H1 (cell line): ENCODE data around the gene SOX8. TPM values are rescaled to one million over a fixed set of nuclear protein-coding genes. Genes with fewer than 3 reads are reported as not detected.

Source experiments
- CTCF ChIA-PET: fragments of 300-600 bp; sonication (Branson Sonifier 250); formaldehyde crosslinking; loops from one replicate; lab custom pipeline; 2021; ENCODE audit not compliant: partially characterized antibody; lab: Charles Lee
- POLR2A ChIA-PET: fragments of 300-600 bp; sonication (Branson Sonifier 250); formaldehyde crosslinking; loops from one replicate; lab custom pipeline; 2021; ENCODE audit warnings: inconsistent platforms; ENCODE audit not compliant: partially characterized antibody; lab: Charles Lee
- DNase-seq, 2 experiments: peaks; one replicate each; pipeline versions ENCODE4 v3.0.0 to v3.0.0-alpha.2; 2010 to 2022; ENCODE audit warnings: low spot score in 2 of 2, low read depth in 1 of 2, mixed read lengths in 1 of 2
- FAIRE-seq: peaks from 2 replicates; lab custom pipeline; 2011; peaks lifted over from hg19 to GRCh38; lab: Jason Lieb, UNC
- H2AFZ ChIP-seq: 2 replicates; pipeline ENCODE4 v1.8.1; 2012; ENCODE audit warnings: low read length, inconsistent platforms
- H2AK5ac ChIP-seq: 2 replicates; pipeline ENCODE4 v1.6.1; 2013; ENCODE audit warnings: low read depth, low read length
- H2BK120ac ChIP-seq: replicated peaks from 2 replicates; pipeline ENCODE3; 2013; ENCODE audit warnings: low read depth, low read length, inconsistent platforms
- H2BK12ac ChIP-seq: 2 replicates; pipeline ENCODE4 v1.6.1; 2013; ENCODE audit warnings: low read depth, low read length
- H2BK15ac ChIP-seq: 2 replicates; pipeline ENCODE4 v1.6.1; 2013; ENCODE audit warnings: low read length
- H2BK20ac ChIP-seq: 2 replicates; pipeline ENCODE4 v1.6.1; 2013; ENCODE audit warnings: low read length
- H2BK5ac ChIP-seq: 2 replicates; pipeline ENCODE4 v1.6.1; 2013; ENCODE audit warnings: low read depth, low read length
- H3K14ac ChIP-seq: 2 replicates; pipeline ENCODE4 v1.6.1; 2013; ENCODE audit warnings: inconsistent platforms; ENCODE audit not compliant: insufficient read length
- H3K18ac ChIP-seq: 2 replicates; pipeline ENCODE4 v1.6.1; 2013; ENCODE audit warnings: low read length; ENCODE audit errors: extremely low read depth
- H3K23ac ChIP-seq: 2 replicates; pipeline ENCODE4 v1.6.1; 2013; ENCODE audit warnings: inconsistent platforms; ENCODE audit not compliant: insufficient read length
- H3K23me2 ChIP-seq: 2 replicates; pipeline ENCODE4 v1.6.1; 2013; ENCODE audit warnings: low read depth, low read length
- H3K27ac ChIP-seq: 2 replicates; pipeline ENCODE4 v1.6.1; 2011; ENCODE audit warnings: low read depth, low read length, inconsistent platforms
- H3K27me3 ChIP-seq, 4 experiments: replicated peaks in 1 of 4; 1 replicate in 1 of 4; 2 replicates in 3 of 4; pipeline versions ENCODE4 v1.6.1 to v1.8.1; 2011 to 2013; ENCODE audit warnings: low read length in 3 of 4, mild to moderate bottlenecking in 3 of 4, inconsistent platforms in 2 of 4, mixed read lengths in 2 of 4, moderate library complexity in 1 of 4; ENCODE audit not compliant: control insufficient read depth in 3 of 4, insufficient read depth in 3 of 4; ENCODE audit errors: extremely low read depth in 1 of 4
- H3K36me3 ChIP-seq, 4 experiments: 2 replicates each; pipeline versions ENCODE4 v1.6.1 to v1.8.1; 2011 to 2013; ENCODE audit warnings: mild to moderate bottlenecking in 4 of 4, low read length in 3 of 4, moderate library complexity in 2 of 4, control low read depth in 1 of 4, inconsistent platforms in 1 of 4; ENCODE audit not compliant: insufficient read depth in 4 of 4, control insufficient read depth in 2 of 4
- H3K4ac ChIP-seq: replicated peaks from 2 replicates; pipeline ENCODE3; 2013; ENCODE audit warnings: low read length, low read depth, mixed read lengths, inconsistent platforms; ENCODE audit not compliant: insufficient read length
- H3K4me1 ChIP-seq, 4 experiments: replicated peaks in 1 of 4; 1 replicate in 1 of 4; 2 replicates in 3 of 4; pipeline versions ENCODE4 v1.6.1 to v1.8.1; 2011 to 2013; ENCODE audit warnings: low read length in 3 of 4, inconsistent platforms in 2 of 4, mixed read lengths in 1 of 4; ENCODE audit not compliant: insufficient read depth in 4 of 4, control insufficient read depth in 3 of 4
- H3K4me2 ChIP-seq, 2 experiments: 2 replicates each; pipeline versions ENCODE4 v1.6.1 to v1.8.1; 2011 to 2013; ENCODE audit warnings: low read depth in 2 of 2, low read length in 2 of 2, control low read depth in 1 of 2, inconsistent platforms in 1 of 2, mild to moderate bottlenecking in 1 of 2; ENCODE audit not compliant: insufficient read depth in 1 of 2
- H3K4me3 ChIP-seq, 4 experiments: fragments of 200-600, 300-600 bp in 1 of 4; sonication (generic), shearing (Covaris generic), sonication (Bioruptor Twin) in 1 of 4; 2 replicates each; pipeline versions ENCODE4 v1.5.1 to v1.8.1; 2011 to 2016; ENCODE audit warnings: low read length in 4 of 4, low read depth in 3 of 4, control low read depth in 2 of 4, inconsistent platforms in 2 of 4, mild to moderate bottlenecking in 2 of 4, mixed read lengths in 1 of 4, moderate library complexity in 1 of 4; ENCODE audit not compliant: insufficient read depth in 2 of 4; ENCODE audit errors: extremely low read depth in 1 of 4
- H3K56ac ChIP-seq: replicated peaks from 2 replicates; pipeline ENCODE3; 2013; ENCODE audit warnings: low read depth, mild to moderate bottlenecking, mixed read lengths, low read length, inconsistent platforms; ENCODE audit not compliant: insufficient read length
- H3K79me1 ChIP-seq: 2 replicates; pipeline ENCODE4 v1.6.1; 2013; ENCODE audit warnings: low read depth, low read length, control low read depth
- H3K79me2 ChIP-seq, 2 experiments: 2 replicates each; pipeline versions ENCODE4 v1.6.1 to v1.8.1; 2012 to 2013; ENCODE audit warnings: low read length in 2 of 2, mild to moderate bottlenecking in 2 of 2, inconsistent platforms in 1 of 2; ENCODE audit not compliant: insufficient read depth in 2 of 2, control insufficient read depth in 1 of 2
- H3K9ac ChIP-seq, 4 experiments: replicated peaks in 1 of 4; 1 replicate in 1 of 4; 2 replicates in 3 of 4; pipeline versions ENCODE4 v1.6.1 to v1.8.1; 2011 to 2013; ENCODE audit warnings: low read depth in 3 of 4, low read length in 3 of 4, control low read depth in 2 of 4, mild to moderate bottlenecking in 2 of 4, moderate library complexity in 2 of 4, inconsistent platforms in 1 of 4; ENCODE audit errors: extremely low read depth in 1 of 4
- H3K9me3 ChIP-seq, 2 experiments: 2 replicates each; pipeline versions ENCODE4 v1.6.1 to v1.8.1; 2012 to 2013; ENCODE audit warnings: mild to moderate bottlenecking in 2 of 2, moderate library complexity in 2 of 2, control low read depth in 1 of 2, inconsistent platforms in 1 of 2, low read depth in 1 of 2, low read length in 1 of 2, mixed read lengths in 1 of 2; ENCODE audit not compliant: insufficient read depth in 2 of 2
- H4K20me1 ChIP-seq, 2 experiments: replicated peaks in 1 of 2; 2 replicates each; pipeline versions ENCODE3 to v1.8.1; 2011 to 2013; ENCODE audit warnings: inconsistent platforms in 2 of 2, low read length in 2 of 2, mild to moderate bottlenecking in 1 of 2; ENCODE audit not compliant: insufficient read depth in 2 of 2, control insufficient read depth in 1 of 2
- H4K5ac ChIP-seq: 2 replicates; pipeline ENCODE4 v1.6.1; 2013; ENCODE audit warnings: low read length, low read depth, mixed read lengths, inconsistent platforms; ENCODE audit not compliant: insufficient read length
- H4K8ac ChIP-seq: 2 replicates; pipeline ENCODE4 v1.8.0; 2013; ENCODE audit warnings: mild to moderate bottlenecking, moderate library complexity, low read length, inconsistent platforms; ENCODE audit not compliant: insufficient read depth; ENCODE audit errors: extremely low read depth
- H4K91ac ChIP-seq: replicated peaks from 2 replicates; pipeline ENCODE3; 2013; ENCODE audit warnings: low read length, mixed read lengths, inconsistent platforms; ENCODE audit not compliant: insufficient read length
- ZNF274 ChIP-seq: IDR thresholded peaks from 2 replicates; pipeline ENCODE4 v1.7.0; 2012; ENCODE audit warnings: low read length, borderline replicate concordance; ENCODE audit errors: extremely low read depth
- WGBS, 2 experiments: shearing (Covaris generic) in 1 of 2; methylation state at CpG; one replicate each; pipeline versions ENCODE4 v1.1.6 to v1.1.7; 2013 to 2015; ENCODE audit warnings: low lambda C conversion rate in 2 of 2, mixed read lengths in 2 of 2, inconsistent platforms in 1 of 2, low coverage in 1 of 2, missing lambda C conversion rate in 1 of 2; ENCODE audit not compliant: insufficient replicate concordance in 2 of 2, insufficient coverage in 1 of 2, insufficient read length in 1 of 2; ENCODE audit errors: extremely low coverage in 1 of 2, missing lambda C conversion rate in 1 of 2; 5-methylcytosine and 5-hydroxymethylcytosine counted together
- polyA plus RNA-seq, 7 experiments: library from polyadenylated mRNA; depleted of rRNA in 3 of 7; stranded (reverse) in 5 of 7; unstranded in 2 of 7; fragments of >200 nt in 5 of 7; fragments of 200-250 nt in 2 of 7; gene quantifications; 1 replicate in 5 of 7; 2 replicates in 1 of 7; 4 replicates in 1 of 7; pipeline versions ENCODE4 v1.2.1 to v1.2.3, GENCODE V29; 2011 to 2013; ENCODE audit warnings: missing spikeins in 2 of 7, mixed read lengths in 2 of 7
- total RNA-seq: library from RNA; stranded (reverse); fragmentation: NEBNext Ultra II Directional; extraction: Animal tissue kit (Norgen Biotek cat#: 25700); gene quantifications from 2 replicates; pipeline ENCODE4 v1.2.1, GENCODE V29; 2021

Gene SOX8
- total and polyA plus RNA-seq, 2 of the 8 experiments (the other 6 are each of a cell fraction or from before 2014, with no cell fraction given): 2.2 to 5.7 TPM

DNA sequence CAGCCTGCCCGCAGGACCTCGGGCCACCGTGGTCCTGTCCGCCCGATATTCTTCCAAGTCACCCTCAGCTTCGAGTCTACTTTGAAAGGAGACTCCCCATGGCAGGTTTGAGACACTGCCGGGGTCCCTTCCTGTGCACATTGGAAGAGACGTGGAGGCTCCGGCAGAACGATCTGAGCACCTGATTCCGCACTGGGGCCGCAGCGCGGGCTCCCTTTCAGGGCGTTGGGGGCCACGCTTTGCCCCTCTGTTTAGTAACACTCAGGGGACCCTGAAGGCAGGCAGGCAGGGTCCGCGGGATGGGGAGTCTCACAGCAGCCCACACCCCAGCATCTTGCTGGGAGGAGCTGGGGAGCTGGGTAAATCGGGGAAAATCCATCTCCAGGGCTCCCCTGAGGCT is 30.6 kb downstream of the SOX8 start:
- Histone ChIP-seq H4K20me1 (no peaks in the 10 kb centered on the region), H3K9ac (no peak overlapping the region), H2AK5ac (no peak overlapping the region), H3K4me3 (no peak overlapping the region), H3K23me2 (no peaks in the 10 kb centered on the region), H2BK120ac (no peak overlapping the region), H3K23ac (no peak overlapping the region), H4K5ac (no peak overlapping the region), H3K14ac (no peak overlapping the region), H3K4me1 (0 out of 7 replicates have a peak, but pooled peaks cover 0 to 2% (median 0%) of the 10 kb centered on the region in 4 experiments), H3K9me3 (no peaks in the 10 kb centered on the region), H3K56ac (no peak overlapping the region), H2AFZ (no peak overlapping the region), H3K4ac (no peak overlapping the region), H4K8ac (no peak overlapping the region), H3K27ac (no peak overlapping the region), H2BK12ac (no peak overlapping the region), H2BK5ac (no peak overlapping the region), H3K18ac (no peak overlapping the region), H4K91ac (no peak overlapping the region), H3K79me1 (no peaks in the 10 kb centered on the region), H2BK20ac (no peak overlapping the region), H3K4me2 (no peak overlapping the region), H2BK15ac (no peak overlapping the region), H3K79me2 (no peaks in the 10 kb centered on the region), H3K36me3 (no peaks in the 10 kb centered on the region), H3K27me3 (no peaks in the 10 kb centered on the region; a peak in 1 of 7 replicates)
- WGBS, 2 experiments: 91% methylated on average over 15 of the region's 19 CpGs; no CpG with 5 or more reads in 1 of the 2 experiments
- POLR2A ChIA-PET: no interaction called here
- DNase-seq (no peak), FAIRE-seq (no peak)
- CTCF ChIA-PET: no interaction called here
- no peak for TF ChIP-seq ZNF274
